GM19467 (cell line): ENCODE results near the gene FOSB.
A peak's percentile ranks its signal among the peaks of the same experiment; 100 is the strongest.
"Not testable (repeated sequence)": the region's sequence is repeated elsewhere in the genome, so short reads cannot be mapped to it uniquely, and the experiment has no call there.

Experiments used
- ATAC-seq: cut with Tn5 transposase; IDR thresholded peaks from one replicate; pipeline ENCODE4 v1.9.1; 2021; ENCODE audit warnings: mild to moderate bottlenecking, moderate library complexity; ENCODE audit not compliant: unreplicated experiment

Gene FOSB

DNA sequence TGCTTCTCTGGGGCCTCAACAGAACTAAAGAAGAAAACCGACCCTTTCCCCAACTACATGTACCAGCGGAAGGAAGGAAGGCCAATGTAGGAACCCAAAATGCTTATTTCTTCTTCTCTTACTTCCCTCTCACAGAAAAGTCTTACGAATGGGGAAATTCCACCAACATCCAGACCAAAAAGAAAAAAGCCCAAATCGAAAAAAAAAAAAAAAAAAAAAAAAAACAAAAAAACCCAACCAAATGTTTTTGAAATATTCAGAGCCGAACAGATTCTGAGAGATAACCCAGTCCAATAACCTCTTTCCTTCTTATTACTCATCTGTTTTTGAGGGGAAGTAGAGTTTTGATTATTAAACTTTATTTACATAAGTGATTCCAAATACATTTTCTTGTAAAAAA is 34.3 kb downstream of the FOSB start:
- no peak for ATAC-seq

DNA sequence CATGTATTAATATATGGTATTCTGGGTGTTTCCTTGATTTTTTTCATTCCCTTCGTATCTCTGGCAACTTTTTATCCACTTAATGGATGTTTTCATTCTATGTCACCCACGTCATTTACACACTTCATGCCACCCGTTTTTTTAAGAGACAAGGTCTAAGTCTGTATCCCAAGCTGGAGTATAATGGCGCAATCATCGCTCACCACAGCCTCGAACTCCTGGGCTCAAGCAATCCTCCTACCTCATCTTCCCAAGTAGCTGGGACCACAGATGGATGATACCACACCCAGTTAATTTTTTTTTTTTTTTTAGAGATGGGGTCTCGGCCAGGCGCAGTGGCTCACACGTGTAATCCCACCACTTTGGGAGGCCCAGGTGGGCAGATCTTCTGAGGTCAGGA is 36.1 kb downstream of the FOSB start:
- no peak for ATAC-seq

DNA sequence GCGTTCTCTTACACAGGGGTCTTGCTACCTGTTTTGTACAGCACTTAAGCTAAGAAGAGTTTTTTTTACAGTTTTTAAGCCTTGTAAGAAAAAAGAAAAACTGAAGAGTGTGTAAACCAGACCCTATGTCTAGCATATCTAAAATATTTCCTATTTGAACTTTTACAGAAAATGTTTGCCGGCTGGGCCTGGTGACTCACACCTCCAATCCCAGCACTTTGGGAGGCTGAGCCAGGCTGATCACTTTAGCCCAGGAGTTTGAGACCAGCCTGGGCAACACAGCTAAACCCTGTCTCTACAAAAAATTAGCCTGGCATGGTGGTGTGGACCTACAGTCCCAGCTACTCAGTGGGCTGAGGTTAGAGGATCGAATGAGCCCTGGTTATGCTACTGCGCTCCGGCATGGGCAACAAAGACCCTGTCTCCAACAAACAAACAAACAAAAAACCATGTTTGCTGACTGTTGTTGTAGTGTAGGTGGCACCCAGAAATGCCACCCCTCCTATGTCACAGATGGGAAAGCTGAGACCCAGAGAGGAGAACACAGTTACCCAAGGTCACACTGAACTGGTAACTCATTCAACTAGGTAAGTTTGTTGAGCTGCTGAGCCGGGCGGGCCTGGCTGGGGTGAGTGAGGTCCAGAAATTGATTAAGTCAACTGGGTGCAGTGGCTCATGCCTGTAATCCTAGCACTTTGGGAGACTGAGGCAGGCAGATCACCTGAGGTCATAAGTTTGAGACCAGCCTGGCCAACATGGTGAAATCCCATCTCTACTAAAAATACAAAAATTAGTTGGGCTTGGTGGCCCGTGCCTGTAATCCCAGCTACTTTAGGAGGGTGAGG is 37.6 kb downstream of the FOSB start:
- no peak for ATAC-seq

DNA sequence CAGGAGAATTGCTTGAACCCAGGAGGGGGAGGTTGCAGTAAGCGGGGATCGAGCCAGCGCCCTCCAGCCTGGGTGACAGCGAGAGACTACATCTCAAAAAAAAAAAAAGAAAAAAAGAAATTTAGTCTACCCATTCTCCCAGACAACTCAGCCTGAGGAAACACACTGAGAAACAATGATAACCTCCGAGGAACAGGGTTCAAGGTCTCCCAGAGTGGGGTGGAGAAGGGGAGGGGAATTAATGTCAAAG is 38.1 kb downstream of the FOSB start:
- no peak for ATAC-seq

DNA sequence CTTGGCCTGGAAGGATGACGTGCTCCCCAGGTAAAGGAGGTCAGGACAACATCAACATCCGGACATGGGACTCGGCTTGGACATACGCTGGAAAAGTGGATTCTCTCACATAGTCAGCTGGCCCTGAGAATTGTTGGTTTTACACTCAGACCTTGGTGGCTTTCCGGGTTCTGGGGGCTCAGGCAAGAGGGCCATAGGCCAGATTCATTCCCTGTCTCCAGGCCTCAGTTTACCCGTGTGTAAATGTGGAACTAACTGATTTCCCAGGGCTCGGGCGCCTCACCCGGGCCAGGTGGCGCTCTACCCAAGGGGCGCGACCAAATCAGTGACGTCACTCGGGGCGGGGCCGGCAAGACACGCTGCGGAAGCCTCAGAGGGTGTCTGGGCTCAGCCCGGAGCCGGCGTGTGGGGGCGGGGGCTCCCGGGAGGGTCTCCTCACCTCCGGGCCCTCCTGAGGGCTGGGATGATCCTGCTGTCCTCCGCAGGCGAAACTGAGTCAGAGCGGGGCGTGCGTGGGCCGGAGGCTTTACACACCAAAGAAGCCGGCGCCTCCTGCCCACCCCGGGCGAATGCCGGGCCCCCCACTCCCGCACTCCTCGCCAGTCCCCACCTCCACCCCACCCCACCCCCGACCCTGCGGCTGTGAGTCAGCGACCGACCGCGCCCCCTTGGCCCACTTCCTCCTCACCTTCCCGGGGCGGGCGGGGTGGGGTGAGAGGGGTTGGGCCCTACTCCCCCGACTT is 38.6 kb downstream of the FOSB start:
- ATAC-seq: peak; percentile 55

DNA sequence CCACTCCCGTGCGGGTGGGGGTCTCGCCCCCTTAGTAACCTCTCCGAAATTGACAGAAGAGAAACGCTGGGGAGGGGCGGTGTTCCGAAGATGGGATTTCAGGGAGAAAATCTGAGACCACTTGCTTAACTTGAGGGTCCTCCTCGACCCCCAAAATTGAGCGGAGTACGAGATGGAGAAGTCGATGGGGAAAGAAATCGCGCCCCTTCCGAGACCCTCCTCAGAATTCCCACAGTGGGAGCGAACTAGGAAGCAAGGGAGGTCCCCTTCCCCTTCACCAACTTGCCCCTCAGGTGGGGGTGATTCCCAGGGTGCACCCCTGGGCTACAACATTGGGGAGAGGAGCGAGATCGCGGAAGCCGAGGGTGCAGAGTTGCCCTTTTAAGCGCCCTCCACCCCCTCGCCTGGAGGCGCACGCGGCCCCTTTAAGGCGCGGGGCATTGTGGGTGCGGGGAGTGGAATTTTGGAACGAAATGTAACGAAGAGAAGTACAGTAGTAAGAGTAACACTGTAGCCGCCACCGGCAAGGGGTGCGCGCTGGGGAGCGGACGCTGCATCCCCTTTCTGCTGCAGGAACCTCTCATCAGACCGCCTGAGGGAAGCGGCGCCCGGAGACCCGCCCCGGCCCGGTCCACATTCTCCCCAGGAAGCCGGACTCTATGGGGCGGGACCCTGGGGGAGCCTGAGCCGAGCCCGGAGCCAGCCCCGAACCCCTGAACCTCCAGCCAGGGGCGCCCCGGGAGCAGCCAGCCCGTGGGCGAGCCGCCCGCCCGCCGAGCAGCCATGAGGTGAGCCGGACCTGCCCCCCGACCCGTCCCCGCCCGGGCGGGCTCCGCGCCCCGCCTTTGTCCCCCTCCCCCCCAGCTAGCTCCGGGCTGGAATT is 39.4 kb downstream of the FOSB start, which contains the start of gene VASP:
VASP (plus strand) TSS at position 491 of the 883 bp plus-strand sequence; CDS start at position 784, 293 bp downstream.
- ATAC-seq: peak; percentile 43

DNA sequence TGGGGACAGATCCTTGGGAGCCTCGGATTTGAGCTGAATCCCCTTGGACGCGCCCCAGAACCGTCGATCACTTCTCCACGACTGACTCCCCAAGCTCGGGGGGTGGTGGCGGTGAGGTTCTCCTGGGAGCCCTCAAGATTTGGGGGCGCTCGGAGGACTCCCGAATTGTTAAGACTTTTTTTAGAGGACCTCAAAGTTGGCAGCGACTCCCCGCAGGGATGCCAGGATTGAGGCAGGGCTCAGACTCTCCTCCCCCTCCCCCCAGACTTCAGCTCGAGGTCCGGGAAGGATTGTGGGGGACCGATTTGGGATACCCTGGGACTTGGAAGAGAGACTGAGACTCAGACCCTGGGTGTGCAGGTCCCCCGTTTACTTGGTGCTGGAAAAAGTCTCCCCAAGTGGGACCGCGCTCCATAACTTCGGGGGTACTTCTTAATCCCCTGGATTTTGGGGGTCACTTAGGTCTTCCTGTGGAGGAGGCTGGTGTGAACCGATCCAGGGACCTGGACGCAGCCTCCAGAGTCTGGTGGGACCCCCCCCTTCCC is 40.1 kb downstream of the FOSB start:
- ATAC-seq: no peak

DNA sequence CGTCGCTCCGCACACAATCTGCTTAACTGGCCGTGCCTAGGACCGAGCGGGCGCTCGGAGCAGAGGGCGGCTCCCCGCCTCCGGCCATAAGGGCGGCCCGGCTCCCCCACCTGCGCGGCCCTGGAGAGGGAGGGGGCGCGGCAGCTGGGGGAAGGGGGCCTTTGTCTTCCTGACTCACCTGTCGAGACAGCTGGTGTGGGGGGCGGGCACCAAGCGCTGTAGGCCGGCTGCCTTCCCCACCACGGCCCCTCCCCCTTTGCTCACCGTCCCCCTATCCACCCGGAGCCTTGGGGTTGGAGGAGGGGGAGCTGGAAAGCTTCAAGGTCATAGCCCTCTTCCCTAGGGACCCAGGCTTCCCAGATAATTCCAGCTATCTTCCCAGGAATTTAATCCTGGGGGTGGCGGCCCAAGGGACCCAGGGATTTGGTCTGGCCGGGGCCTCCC is 40.6 kb downstream of the FOSB start:
- no peak for ATAC-seq

DNA sequence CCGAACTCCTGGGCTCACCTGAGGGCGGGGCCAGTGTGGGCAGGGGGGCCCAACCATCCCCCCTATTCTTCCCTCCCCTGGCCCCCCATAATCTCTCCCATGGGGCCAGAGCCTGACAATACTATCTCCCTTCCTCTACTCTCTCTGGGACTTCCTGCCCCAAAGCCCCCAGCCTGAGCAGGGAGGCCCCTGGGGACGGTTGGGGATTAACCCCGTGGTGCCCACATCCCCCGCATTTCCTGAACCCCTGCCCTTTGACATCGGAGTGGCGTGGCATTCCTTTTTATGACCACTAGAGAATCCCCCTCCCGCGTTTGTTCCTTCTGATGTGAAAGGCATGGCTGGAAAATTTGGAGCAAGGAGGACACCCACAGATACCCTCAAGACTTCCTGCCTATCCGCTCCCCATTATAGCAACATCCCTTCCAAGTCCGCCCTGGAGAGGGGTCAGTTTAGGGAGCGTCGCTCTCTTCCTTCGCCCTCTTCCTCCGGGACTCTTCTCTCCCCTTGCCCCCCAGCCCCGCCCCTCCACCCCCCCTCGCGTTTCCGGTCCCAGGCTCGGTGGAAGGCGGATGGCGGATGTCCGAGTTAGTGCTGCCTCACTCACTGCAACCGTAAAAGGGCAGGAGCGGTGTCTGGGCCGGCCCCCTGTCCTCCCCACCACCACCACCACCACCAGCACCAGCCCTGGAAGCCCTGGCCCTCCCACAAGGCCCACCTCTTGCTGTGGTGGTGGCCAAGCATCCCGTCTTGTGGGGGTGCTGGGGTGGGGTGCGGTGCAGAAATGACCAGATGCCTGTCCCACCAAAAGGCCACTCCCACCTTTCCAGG is 41.3 kb downstream of the FOSB start:
- no peak for ATAC-seq

DNA sequence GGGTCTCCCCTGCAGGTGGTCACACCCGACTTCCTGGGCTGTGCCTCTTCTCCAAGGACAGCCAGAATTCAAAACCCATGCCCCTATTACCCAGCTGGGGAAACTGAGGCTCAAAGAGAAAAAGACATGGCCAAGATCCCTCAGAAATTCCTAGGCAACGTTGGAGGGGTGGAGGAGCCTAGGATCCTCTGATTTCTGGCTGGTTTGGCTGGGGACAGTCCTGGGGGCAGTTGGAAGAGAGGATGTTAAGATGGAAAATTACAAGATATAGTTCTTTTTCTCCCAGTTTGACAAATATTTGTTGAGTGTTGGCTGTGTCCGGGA is 41.9 kb downstream of the FOSB start:
- no peak for ATAC-seq

DNA sequence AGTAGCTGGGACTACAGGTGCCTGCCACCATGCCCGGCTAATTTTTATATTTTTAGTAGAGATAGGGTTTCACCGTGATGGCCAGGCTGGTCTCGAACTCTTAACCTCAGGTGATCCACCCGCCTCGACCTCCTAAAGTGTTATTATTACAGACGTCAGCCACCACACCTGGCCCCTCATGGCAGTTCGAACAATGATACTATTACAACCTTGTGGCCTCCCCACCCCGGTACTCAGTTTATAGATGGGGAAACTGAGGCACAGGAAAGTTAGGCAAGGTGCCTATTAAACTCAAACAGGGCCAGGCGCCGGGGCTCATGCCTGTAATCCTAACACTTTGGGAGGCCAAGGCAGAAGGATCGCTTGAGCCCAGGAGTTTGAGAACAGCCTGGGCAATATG is 42.6 kb downstream of the FOSB start:
- ATAC-seq: not testable (repeated sequence)

DNA sequence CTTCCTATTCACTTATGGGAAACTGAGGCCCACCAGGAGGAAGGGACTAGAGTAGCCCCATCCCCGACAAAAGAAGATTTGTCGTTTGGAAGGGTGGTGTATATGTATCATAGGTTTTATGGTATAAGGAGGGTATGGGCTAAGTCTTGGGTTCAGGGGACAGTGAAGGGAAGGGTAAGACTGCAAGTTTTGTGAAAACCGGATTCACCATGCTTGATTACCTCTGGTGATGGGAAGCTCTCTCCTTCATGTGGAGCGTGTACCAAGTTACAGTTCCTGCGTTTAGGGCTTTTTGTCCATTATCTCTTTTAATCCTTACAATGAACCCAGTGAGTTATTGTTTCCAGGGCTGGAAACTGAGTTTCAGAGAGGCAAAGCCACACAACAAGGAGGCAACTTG is 43.3 kb downstream of the FOSB start:
- ATAC-seq: no peak

DNA sequence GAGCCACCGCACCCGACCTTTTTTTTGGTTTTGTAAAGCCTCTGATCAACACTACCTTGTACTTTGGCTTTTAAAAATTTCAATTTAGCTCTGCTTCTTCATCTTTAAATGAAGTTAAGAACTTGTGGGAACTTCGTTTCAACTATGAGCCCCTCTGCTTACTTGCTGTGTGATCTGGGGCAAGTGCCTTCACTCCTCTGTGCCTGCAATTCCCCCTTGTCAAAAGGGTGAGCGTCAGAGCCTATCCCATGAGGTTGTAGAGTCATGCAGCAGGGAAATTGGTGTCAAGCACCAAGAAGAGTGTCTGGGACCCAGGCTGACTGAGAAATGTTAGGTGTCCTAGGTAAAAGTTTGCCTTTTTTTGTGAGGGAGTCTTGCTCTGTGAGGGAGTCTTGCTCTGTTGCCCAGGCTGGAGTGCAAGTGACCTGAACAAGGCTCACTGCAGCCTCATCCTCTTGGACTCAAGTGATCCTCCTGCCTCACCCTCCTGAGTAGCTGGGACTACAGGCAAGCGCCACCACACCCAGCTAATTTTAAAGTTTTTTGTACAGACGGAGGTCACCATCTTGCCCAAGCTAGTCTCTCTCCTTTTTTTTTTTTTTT is 45.2 kb downstream of the FOSB start:
- ATAC-seq: no peak

DNA sequence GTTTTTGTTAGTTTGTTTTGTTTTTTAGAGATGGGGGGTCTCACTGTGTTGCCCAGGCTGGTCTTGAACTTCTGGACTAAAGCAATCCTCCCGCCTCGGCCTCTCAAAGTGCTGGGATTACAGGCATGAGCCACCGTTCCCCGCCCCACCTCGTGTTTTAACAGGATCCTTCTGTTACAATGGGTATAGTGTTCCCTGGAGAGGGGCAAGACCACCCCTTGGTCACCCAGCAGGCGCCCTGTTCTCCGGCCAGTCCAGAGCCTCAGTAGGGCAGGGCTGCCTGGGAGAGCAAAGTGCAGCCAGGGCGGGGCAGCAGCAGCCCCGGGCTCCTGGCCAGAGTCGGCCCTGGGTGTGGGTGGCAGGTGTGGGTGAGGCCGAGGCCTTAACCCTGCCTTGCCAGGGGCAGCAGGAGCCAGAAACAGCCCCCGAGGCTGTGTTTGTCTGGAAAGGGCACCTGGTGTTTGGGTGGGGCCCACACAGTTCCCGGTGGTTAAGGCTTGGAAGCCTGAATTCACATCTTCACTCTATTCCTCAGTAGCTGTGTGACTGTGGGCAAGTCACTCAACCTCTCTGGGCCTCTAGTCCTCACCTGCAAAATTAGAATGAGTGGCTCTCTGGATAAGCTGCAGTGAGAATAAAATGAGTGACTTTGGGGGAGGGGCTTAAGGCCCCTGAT is 46.7 kb downstream of the FOSB start:
- ATAC-seq: no peak

DNA sequence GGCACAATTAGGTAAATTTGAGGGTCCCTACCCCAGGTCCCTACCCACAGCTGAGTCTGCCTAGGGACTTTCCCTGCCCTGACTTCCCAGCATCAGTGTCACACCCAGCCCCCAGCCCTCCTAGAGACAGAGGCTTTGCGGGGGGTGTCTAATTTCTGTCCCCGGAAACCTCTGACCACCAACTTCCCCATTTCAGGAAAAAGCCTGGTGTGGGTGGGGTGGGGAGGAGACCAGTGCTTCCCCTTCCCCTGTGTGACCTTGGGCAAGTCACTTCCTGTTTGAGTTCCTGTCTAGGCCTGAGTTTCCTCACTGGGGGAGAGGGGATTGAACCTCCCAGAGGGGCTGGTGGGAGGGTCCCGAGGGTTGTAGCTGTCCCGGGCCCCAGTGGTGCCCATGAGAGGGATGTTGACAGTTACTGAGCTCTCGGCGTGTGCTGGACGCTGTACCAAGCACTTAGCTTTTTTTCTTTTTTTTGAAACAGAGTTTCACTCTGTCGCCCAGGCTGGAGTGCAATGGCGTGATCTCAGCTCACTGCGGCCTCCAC is 47.4 kb downstream of the FOSB start:
- ATAC-seq: no peak

DNA sequence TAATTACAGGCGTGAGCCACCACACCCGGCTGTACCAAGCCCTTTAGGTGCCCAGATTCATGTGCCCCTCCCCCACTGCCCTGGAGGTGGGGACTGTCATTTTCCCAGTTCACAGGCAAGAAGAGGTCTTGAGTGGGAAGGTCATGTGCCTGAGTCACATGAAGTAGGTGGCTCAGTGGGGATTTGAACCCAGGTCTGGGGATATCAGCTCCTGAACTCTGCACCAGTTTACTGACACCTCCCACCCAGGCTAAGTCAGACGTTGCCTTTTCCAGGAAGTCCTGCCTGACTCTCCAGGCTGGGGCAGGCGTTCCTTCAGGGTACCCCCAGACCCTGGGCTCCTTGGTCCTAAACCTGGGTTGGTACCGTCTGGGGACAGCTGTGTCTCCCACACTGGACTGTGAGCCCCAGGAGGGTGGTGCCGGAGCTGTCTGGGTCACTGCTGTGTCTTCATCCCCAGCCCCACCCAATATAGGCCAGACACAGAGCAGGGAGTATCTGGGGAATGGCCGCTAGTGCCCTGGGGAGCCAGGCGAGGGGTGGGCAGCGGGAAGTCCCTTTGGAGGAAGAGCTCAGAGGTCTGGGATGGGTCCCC is 48.1 kb downstream of the FOSB start:
- ATAC-seq: no peak

DNA sequence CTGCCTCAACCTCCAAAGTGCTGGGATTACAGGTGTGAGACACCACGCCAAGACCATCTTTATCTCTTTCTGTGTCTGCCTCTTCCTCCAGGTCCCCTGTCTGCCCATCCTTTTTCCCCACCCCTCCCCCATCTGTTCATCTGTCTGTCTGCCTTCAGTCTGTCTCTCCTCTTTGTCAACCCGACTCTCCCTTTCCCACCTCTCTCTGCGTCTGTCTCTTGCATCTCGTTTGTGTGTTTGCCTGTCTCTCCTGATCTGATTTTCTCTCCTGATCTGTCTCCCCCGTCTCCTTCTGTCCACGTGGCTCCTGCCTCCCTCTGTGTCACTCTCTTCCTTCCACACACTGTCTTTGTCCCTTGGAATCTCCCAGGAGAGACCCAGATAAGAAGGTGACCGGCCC is 49.4 kb downstream of the FOSB start:
- no peak for ATAC-seq

DNA sequence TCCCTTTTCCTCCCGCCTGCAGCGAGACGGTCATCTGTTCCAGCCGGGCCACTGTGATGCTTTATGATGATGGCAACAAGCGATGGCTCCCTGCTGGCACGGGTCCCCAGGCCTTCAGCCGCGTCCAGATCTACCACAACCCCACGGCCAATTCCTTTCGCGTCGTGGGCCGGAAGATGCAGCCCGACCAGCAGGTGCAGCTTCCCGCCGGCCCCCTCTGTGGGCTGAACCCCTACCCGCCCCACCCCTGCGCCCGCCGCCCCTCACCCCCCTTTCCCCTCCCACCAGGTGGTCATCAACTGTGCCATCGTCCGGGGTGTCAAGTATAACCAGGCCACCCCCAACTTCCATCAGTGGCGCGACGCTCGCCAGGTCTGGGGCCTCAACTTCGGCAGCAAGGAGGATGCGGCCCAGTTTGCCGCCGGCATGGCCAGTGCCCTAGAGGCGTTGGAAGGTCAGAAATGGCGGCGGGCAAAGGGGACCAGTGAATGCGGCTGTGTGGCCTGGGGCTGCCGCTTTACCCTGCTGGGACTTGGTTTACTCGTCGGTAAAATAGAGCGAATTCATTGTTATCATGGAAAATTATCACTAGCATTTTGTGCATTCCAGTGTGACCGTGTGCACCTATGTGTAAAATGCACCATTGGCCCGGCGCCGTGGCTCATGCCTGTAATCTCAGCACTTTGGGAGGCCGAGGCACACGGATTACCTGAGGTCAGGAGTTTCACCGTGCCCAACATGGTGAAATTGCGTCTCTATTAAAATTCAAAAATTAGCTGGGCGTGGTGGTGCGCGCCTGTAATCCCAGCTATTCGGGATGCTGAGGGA is 50.1 kb downstream of the FOSB start:
- no peak for ATAC-seq
